ENCODE results near the gene PLEKHA4. TPM values are rescaled to one million over a fixed set of nuclear protein-coding genes. Genes with fewer than 3 reads are reported as not detected.

PLEKHA4 gene
- total and polyA plus RNA-seq, 9 of the 15 experiments (the other 6 are each of a cell fraction or from before 2014, with no cell fraction given): 0.07 to 30.8 (median 11.4) TPM

DNA sequence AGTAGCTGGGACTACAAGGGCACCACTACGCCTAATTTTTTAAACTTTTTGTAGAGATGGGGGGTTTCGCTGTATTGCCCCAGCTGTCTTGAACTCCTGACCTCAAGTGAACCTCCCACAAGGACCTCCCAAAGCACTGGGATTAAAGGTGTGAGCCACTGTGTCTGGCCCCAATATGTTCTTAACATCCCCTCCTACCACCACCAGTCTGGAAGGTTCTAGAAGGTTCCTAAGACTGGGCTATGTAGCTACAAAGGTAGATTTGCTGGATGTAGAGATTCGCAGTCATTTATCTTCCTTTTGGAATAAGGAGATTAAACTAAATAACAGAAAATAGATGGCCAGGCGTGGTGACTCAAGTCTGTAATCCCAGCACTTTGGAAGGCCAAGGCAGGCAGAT is 37.5 kb downstream of the PLEKHA4 start (continued):
- TF ChIP-seq, protein P1, sequence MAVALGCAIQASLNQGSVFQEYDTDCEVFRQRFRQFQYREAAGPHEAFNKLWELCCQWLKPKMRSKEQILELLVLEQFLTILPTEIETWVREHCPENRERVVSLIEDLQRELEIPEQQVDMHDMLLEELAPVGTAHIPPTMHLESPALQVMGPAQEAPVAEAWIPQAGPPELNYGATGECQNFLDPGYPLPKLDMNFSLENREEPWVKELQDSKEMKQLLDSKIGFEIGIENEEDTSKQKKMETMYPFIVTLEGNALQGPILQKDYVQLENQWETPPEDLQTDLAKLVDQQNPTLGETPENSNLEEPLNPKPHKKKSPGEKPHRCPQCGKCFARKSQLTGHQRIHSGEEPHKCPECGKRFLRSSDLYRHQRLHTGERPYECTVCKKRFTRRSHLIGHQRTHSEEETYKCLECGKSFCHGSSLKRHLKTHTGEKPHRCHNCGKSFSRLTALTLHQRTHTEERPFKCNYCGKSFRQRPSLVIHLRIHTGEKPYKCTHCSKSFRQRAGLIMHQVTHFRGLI (CRISPR knock-in tag; IDR thresholded peaks at IDR 0.05): no peak

DNA sequence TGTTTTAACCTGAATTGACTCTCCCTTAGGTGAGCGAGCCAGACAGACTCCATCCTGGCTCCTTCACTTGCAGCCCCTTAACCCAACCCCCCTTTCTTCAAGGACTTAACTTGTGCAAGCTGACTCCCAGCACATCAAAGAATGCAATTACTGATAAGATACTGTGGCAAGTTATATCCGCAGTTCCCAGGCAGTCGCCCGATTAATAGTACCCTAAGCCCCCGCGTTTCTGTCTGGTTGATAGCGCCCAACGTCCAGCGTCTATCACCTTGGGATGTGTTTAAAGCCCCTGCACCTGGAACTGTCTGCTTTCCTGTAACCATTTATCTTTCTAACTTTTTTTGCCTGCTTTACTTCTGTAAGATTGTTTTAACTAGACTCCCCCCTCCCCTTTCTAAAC is 38.3 kb downstream of the PLEKHA4 start:
- ChIA-PET POLR2A (interaction anchor here (0.6 to 1.1 kb wide), 3 partner anchors 22 to 211 kb away, joined by 3 read pairs; partner anchors contain the start of gene SPHK2), CTCF (ENCODE audit: low intra/inter-chr PET ratio) (no interaction called here)
- in situ Hi-C loops (cut with MboI) (no loop called here), intact Hi-C loops (cut with micrococcal nuclease) (no loop called here)
- H3K9ac ChIP-seq (ENCODE audit: insufficient read depth in 1 of 2, low read depth in 2 of 2, low read length in 2 of 2): no peak overlapping the region
- ATAC-seq: peak; percentile 48; the same call in 2 of the 3 replicates
- H2AFZ ChIP-seq (ENCODE audit: low read depth, low read length): no peak overlapping the region
- DNase-seq (ENCODE audit: extremely low read depth in 1 of 4, low spot score in 3 of 4): peak in 3 of 4 experiments; percentile 46 to 53 (median 49)
- no peaks in the 10 kb centered on the region for H3K79me2 ChIP-seq (ENCODE audit: control insufficient read depth, insufficient read depth, low read length)
- no peaks in the 10 kb centered on the region; the same call in 2 of the 3 replicates for H3K36me3 ChIP-seq (ENCODE audit: control insufficient read depth, insufficient read depth, low read length)
- H3K4me3 ChIP-seq: no peak overlapping the region
- BruUV-seq (replicated peaks): no TSS peak
- peaks cover 9 to 22% of the 10 kb centered on the region in 2 experiments; a peak in 4 of 5 replicates for H3K4me1 ChIP-seq (replicated peaks in 1 of 2; ENCODE audit: control insufficient read depth in 2 of 2, insufficient read depth in 2 of 2, low read length in 2 of 2)
- no peaks in the 10 kb centered on the region for H3K9me3 ChIP-seq (replicated peaks; ENCODE audit: control insufficient read depth, insufficient read depth, low read depth, low read length)
- H4K20me1 ChIP-seq (replicated peaks; ENCODE audit: control insufficient read depth, insufficient read depth, low read length): no peaks in the 10 kb centered on the region
- H3K27me3 ChIP-seq (ENCODE audit: control insufficient read depth in 2 of 2, insufficient read depth in 2 of 2, low read length in 2 of 2): no peaks in the 10 kb centered on the region
- H3K27ac ChIP-seq (ENCODE audit: extremely low read depth, low read depth, low read length): no peak overlapping the region
- no peak for FAIRE-seq
- H3K4me2 ChIP-seq (ENCODE audit: insufficient read depth, low read length): no peak overlapping the region
- 6% methylated on average over 9 of the region's 9 CpGs for WGBS (ENCODE audit: insufficient coverage, low coverage, missing lambda C conversion rate)
- no peaks in the 10 kb centered on the region for H3K9me1 ChIP-seq (ENCODE audit: control insufficient read depth, insufficient read depth, low read length)
- TF ChIP-seq, protein P2, sequence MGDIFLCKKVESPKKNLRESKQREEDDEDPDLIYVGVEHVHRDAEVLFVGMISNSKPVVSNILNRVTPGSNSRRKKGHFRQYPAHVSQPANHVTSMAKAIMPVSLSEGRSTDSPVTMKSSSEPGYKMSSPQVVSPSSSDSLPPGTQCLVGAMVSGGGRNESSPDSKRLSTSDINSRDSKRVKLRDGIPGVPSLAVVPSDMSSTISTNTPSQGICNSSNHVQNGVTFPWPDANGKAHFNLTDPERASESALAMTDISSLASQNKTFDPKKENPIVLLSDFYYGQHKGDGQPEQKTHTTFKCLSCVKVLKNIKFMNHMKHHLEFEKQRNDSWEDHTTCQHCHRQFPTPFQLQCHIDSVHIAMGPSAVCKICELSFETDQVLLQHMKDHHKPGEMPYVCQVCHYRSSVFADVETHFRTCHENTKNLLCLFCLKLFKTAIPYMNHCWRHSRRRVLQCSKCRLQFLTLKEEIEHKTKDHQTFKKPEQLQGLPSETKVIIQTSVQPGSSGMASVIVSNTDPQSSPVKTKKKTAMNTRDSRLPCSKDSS (IDR thresholded peaks at IDR 0.05; ENCODE audit: low read depth, partially characterized antibody): no peak
- TF ChIP-seq, protein P3, sequence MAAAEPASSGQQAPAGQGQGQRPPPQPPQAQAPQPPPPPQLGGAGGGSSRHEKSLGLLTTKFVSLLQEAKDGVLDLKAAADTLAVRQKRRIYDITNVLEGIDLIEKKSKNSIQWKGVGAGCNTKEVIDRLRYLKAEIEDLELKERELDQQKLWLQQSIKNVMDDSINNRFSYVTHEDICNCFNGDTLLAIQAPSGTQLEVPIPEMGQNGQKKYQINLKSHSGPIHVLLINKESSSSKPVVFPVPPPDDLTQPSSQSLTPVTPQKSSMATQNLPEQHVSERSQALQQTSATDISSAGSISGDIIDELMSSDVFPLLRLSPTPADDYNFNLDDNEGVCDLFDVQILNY (CRISPR knock-in tag; IDR thresholded peaks at IDR 0.05): no peak
- TF ChIP-seq TAL1 (IDR thresholded peaks at IDR 0.05) (peak; percentile 48; the same call in 1 of the 2 replicates), TCF3 (CRISPR knock-in tag; IDR thresholded peaks at IDR 0.05) (peak; percentile 58), ZNF695 (CRISPR knock-in tag; IDR thresholded peaks at IDR 0.05) (no peak), NR1H2 (CRISPR knock-in tag; IDR thresholded peaks at IDR 0.05) (no peak), MYBL2 (IDR thresholded peaks at IDR 0.05; ENCODE audit: low read depth) (no peak), MYBL2 (CRISPR knock-in tag; IDR thresholded peaks at IDR 0.05; ENCODE audit: borderline replicate concordance) (no peak), SRF (CRISPR knock-in tag; IDR thresholded peaks at IDR 0.05) (no peak), ZNF23 (CRISPR knock-in tag; IDR thresholded peaks at IDR 0.05) (no peak), MECOM (CRISPR knock-in tag; IDR thresholded peaks at IDR 0.05) (no peak), ETV1 (tag; conservative IDR thresholded peaks at IDR 0.05; ENCODE audit: low read depth) (no peak), PHF21A (IDR thresholded peaks at IDR 0.05; ENCODE audit: borderline replicate concordance, low read depth) (no peak), NCOA2 (IDR thresholded peaks at IDR 0.05; ENCODE audit: partially characterized antibody in 2 of 2) (no peak), IRF2 (CRISPR knock-in tag; IDR thresholded peaks at IDR 0.05) (no peak), CBX8 (IDR thresholded peaks at IDR 0.05; ENCODE audit: borderline replicate concordance, extremely low read depth, low read depth, low read length, poor library complexity, severe bottlenecking) (no peak), ZNF197 (CRISPR knock-in tag; IDR thresholded peaks at IDR 0.05; ENCODE audit: low read depth) (no peak), NCOR1 (IDR thresholded peaks at IDR 0.05) (peak; percentile 61)
